B cell (primary cell): ENCODE results near the gene PRKAB1.

ENCODE experiments used
- EZH2 ChIP-seq: IDR thresholded peaks from 2 replicates; pipeline ENCODE4 v1.6.1; 2012; ENCODE audit warnings: borderline replicate concordance, low read depth, mild to moderate bottlenecking, moderate library complexity, low read length; ENCODE audit not compliant: insufficient read depth, poor library complexity, severe bottlenecking
- TF ChIP-seq, protein P1 (sequence below): fragments of 200-600 bp; IDR thresholded peaks from one replicate; pipeline ENCODE4 v1.8.0; 2022; ENCODE audit warnings: antibody characterized with exemption, mild to moderate bottlenecking

DNA sequence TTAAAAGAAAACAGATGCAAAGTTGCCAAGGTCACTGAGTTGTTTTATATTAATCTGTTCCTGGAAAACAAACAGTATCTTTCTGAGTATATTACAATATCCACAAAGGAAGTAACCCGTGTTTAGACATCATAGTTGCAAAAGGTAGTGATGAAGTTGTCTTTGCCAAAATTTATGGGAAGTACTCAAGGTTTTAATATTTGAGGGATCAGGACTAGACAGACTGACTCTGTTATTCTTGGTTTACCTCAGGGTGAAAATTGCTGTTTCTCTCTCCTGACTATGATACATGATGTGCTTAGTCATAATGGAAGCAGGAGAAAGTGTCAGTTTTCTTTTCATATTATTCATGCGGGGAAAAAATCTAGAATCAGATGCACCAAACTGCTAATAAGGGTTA lies 46.1 kb upstream of the PRKAB1 start:
- TF ChIP-seq, protein P1, sequence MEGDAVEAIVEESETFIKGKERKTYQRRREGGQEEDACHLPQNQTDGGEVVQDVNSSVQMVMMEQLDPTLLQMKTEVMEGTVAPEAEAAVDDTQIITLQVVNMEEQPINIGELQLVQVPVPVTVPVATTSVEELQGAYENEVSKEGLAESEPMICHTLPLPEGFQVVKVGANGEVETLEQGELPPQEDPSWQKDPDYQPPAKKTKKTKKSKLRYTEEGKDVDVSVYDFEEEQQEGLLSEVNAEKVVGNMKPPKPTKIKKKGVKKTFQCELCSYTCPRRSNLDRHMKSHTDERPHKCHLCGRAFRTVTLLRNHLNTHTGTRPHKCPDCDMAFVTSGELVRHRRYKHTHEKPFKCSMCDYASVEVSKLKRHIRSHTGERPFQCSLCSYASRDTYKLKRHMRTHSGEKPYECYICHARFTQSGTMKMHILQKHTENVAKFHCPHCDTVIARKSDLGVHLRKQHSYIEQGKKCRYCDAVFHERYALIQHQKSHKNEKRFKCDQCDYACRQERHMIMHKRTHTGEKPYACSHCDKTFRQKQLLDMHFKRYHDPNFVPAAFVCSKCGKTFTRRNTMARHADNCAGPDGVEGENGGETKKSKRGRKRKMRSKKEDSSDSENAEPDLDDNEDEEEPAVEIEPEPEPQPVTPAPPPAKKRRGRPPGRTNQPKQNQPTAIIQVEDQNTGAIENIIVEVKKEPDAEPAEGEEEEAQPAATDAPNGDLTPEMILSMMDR = no peak
- no peak for TF ChIP-seq EZH2
